Measurements from ENCODE around the gene PRDM13.

Gene PRDM13

DNA sequence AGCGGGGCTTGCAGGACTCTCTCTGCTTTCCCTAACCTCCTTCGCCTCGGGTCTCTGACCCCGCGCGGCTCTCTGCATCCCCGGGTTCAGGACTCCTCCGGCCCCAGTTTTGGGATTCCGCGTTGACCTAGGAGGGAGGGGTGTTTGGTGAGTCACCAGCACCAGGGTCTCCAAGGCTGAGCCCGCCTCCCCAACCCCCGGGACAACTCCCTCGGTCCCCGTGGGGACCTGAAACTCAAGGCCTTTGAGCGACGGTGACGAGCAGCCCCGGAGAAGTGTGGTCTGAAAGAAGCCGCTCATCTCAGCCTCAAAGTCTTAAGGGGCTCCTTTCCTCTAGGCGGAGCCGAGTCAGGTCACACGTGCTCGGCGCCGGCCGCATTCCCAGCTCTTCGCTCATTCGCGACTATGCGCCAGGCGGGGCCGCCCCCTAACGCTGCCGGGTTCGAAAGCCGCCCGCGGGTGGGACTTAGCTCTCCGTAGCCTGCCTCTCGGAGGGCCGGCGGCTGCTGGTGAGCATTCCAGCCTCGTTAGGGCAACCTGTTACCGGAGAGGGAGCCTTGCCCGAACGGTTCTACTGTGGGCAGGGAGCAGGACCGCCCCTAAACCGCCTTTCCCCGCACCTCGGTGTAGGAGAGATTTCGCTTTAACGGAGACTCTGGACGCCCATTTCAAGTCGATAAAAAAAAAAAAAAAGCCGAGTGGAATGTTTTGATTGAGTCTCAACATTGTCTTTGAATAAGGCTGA lies 3.0 kb upstream of the PRDM13 start:
- Histone ChIP-seq H3K4me1 (ENCODE audit: insufficient read depth, poor library complexity, severe bottlenecking) (no peaks in the 10 kb centered on the region), H3K9me3 (ENCODE audit: severe bottlenecking) (no peaks in the 10 kb centered on the region), H3K27ac (ENCODE audit: poor library complexity, severe bottlenecking) (no peak overlapping the region), H3K36me3 (ENCODE audit: low read depth) (no peaks in the 10 kb centered on the region), H3K4me3 (ENCODE audit: severe bottlenecking) (no peak overlapping the region), H3K27me3 (ENCODE audit: insufficient read depth, poor library complexity, severe bottlenecking) (peaks cover 100% of the 10 kb centered on the region)
- TF ChIP-seq, protein P1, sequence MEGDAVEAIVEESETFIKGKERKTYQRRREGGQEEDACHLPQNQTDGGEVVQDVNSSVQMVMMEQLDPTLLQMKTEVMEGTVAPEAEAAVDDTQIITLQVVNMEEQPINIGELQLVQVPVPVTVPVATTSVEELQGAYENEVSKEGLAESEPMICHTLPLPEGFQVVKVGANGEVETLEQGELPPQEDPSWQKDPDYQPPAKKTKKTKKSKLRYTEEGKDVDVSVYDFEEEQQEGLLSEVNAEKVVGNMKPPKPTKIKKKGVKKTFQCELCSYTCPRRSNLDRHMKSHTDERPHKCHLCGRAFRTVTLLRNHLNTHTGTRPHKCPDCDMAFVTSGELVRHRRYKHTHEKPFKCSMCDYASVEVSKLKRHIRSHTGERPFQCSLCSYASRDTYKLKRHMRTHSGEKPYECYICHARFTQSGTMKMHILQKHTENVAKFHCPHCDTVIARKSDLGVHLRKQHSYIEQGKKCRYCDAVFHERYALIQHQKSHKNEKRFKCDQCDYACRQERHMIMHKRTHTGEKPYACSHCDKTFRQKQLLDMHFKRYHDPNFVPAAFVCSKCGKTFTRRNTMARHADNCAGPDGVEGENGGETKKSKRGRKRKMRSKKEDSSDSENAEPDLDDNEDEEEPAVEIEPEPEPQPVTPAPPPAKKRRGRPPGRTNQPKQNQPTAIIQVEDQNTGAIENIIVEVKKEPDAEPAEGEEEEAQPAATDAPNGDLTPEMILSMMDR (IDR thresholded peaks at IDR 0.05; ENCODE audit: poor library complexity, severe bottlenecking), result no peak
- no peak for DNase-seq (ENCODE audit: low spot score)
- no peak for ATAC-seq (ENCODE audit: low read depth)

DNA sequence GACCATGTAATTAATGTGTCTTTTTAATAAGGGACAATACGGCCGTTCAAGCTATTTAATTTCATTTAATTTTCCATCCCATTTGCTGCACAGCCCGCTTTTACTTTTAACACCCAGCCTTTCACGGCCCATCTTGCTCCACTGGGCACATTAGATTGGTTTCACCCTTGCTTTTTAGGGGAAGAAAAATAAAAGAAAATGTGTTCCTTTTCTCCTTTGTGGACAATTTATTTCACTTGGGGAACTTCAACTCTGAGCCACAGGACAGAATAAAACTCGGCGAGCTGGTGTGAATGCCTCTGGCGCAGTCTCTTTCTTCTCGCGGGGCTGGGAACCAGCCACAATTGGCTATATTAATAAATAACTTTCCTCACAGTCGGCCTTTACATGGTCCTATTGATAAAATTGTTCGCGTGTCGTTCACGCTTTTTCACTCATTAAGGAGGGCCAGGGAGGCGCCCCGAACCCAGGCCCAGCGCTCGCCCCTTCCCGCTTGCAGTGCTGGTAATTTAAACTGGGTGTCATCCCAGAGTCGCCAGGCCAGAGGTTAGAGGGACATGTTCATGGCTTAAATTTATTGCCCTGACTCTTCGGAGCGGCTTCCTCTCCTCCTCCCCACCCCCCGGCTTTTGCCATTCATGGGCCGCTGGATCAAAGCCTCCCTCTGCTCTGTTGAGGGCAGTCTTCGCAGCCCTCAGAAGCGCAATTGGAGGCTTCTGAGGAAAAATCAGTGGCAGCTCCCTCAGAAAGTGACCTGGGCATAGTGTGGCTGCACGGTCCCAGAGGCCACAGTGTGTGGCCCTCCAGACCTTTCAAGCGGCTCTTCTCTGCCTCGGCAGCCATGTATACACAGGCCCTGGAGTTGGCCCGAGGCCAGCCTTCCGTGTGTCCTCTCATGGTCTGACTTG lies 2.2 kb upstream of the PRDM13 start:
- no peak overlapping the region for H3K4me3 ChIP-seq (ENCODE audit: severe bottlenecking)
- no peak overlapping the region for H3K27ac ChIP-seq (ENCODE audit: poor library complexity, severe bottlenecking)
- H3K36me3 ChIP-seq (ENCODE audit: low read depth), result no peaks in the 10 kb centered on the region
- H3K4me1 ChIP-seq (ENCODE audit: insufficient read depth, poor library complexity, severe bottlenecking), result no peaks in the 10 kb centered on the region
- DNase-seq (ENCODE audit: low spot score) (no peak), ATAC-seq (ENCODE audit: low read depth) (no peak)
- TF ChIP-seq, protein P1 (IDR thresholded peaks at IDR 0.05; ENCODE audit: poor library complexity, severe bottlenecking), result no peak
- peaks cover 100% of the 10 kb centered on the region for H3K27me3 ChIP-seq (ENCODE audit: insufficient read depth, poor library complexity, severe bottlenecking)
- no peaks in the 10 kb centered on the region for H3K9me3 ChIP-seq (ENCODE audit: severe bottlenecking)

DNA sequence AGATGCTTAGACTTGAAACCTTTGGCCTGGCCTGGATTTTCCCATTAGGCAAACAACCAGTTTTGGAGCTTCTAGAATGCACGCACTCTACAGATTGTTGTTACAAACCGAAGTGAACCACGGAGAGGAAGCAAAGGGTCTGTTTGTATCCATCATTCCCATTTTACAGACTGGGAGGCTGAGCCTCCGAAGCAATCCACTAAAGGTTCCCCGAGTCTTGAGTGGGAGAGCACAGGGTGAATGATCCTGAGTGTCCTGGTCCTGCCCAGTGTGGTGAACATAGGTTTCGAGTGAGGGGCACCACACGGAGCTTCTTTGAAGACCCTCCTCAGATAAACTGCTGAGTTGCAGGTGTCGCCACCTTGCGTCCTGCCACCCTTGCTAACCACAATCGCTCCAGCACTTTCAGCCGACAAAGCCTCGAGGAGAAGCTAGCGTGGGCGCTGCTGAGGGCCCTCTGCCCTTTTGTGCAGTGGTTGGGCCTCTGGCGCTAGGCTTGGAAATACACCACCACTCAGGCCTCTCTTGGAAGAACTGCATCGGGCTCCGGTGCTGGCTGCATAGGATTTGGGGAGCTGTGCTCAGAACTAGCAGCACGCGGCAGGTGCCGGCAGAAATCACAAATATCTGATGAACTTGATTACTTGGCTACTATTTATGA lies 1.4 kb upstream of the PRDM13 start:
- no peak overlapping the region for H3K27ac ChIP-seq (ENCODE audit: poor library complexity, severe bottlenecking)
- no peak overlapping the region for H3K4me3 ChIP-seq (ENCODE audit: severe bottlenecking)
- no peaks in the 10 kb centered on the region for H3K9me3 ChIP-seq (ENCODE audit: severe bottlenecking)
- peaks cover 100% of the 10 kb centered on the region for H3K27me3 ChIP-seq (ENCODE audit: insufficient read depth, poor library complexity, severe bottlenecking)
- H3K4me1 ChIP-seq (ENCODE audit: insufficient read depth, poor library complexity, severe bottlenecking), result no peaks in the 10 kb centered on the region
- ATAC-seq (ENCODE audit: low read depth), result no peak
- no peaks in the 10 kb centered on the region for H3K36me3 ChIP-seq (ENCODE audit: low read depth)
- TF ChIP-seq, protein P1 (IDR thresholded peaks at IDR 0.05; ENCODE audit: poor library complexity, severe bottlenecking), result no peak
- DNase-seq (ENCODE audit: low spot score), result no peak

DNA sequence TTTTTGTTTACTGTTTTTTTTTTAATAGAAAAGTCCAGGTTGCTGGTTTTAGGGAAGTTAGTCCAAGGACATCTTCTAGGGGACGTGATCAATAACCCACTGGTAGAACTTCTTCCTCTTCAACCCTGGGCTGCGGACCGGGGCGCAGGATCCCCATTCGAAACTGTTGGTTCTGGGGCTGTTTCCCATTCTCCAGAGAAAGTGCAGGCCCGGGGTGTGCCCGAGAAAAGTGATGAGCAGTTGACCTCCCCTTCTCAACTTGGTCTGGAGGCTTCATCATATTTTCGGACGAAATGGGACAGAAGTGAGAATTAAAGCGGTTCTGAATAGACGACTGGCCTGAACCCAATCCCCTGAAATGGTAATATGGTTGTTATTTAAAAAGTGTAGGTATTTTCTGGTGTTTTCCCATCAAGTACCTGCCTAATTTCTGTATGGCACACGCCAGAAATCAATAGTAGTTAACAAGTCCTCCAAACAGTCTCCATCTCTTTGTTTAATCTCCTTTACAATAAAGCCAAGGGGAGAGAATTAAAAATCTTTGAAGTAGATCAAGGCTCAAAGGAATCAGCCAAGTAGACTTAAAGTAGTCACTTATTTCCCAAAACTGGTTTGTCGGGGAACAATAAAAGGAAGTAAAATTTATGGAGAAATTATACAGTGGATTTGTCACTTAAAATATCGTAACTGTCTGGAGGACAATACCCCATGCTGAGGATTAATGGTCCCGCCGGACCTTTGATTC lies 550 bp upstream of the PRDM13 start:
- no peaks in the 10 kb centered on the region for H3K4me1 ChIP-seq (ENCODE audit: insufficient read depth, poor library complexity, severe bottlenecking)
- no peak overlapping the region for H3K4me3 ChIP-seq (ENCODE audit: severe bottlenecking)
- no peaks in the 10 kb centered on the region for H3K36me3 ChIP-seq (ENCODE audit: low read depth)
- DNase-seq (ENCODE audit: low spot score), result no peak
- ATAC-seq (ENCODE audit: low read depth), result no peak
- no peaks in the 10 kb centered on the region for H3K9me3 ChIP-seq (ENCODE audit: severe bottlenecking)
- TF ChIP-seq, protein P1 (IDR thresholded peaks at IDR 0.05; ENCODE audit: poor library complexity, severe bottlenecking), result no peak
- peaks cover 100% of the 10 kb centered on the region for H3K27me3 ChIP-seq (ENCODE audit: insufficient read depth, poor library complexity, severe bottlenecking)
- H3K27ac ChIP-seq (ENCODE audit: poor library complexity, severe bottlenecking), result no peak overlapping the region
